Femur (tissue), 1 donor: ENCODE data around the gene TOMM70.

Source experiments
- DNase-seq: peaks from one replicate; pipeline ENCODE4 v3.0.0-alpha.2; 2017

TOMM70 gene

GRCh38 chr3:100319951-100320350, 80.9 kb downstream of the TOMM70 start:
- DNase-seq: no peak

GRCh38 chr3:100317912-100318311, 83.0 kb downstream of the TOMM70 start:
- DNase-seq: no peak

GRCh38 chr3:100316641-100317069, 84.2 kb downstream of the TOMM70 start:
- DNase-seq: no peak
